Measurements from ENCODE around the gene PHACTR1. TPM values are rescaled to one million over a fixed set of nuclear protein-coding genes. Genes with fewer than 3 reads are reported as not detected.

Gene PHACTR1
- total and polyA plus RNA-seq, 12 donors: 0.77 to 16.0 (median 3.5) TPM

DNA sequence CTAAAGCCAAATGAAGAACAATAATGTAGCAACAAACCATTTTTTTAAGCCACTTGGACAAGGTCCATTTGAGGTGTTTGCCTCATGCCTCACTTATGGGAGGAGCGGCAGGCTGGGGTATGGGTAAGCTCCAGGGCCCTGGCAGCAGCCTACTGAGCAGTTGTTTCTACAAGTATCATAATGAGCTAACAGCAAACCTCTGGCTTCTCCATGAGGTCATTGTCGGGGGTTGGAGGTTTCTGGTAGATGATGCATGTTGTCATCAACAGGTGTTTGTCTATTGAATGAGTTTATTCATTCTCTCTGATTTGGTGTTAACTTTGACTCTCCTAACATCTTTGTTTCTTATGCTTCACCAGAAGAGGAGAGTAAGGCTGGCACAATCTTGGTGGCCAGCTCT, 461.1 kb downstream of the PHACTR1 start:
- H3K36me3 ChIP-seq (replicated peaks in 1 of 2): no peaks in the 10 kb centered on the region
- intact Hi-C loops (cut with DNase I): no loop called here
- 84 to 91% (median 89%) methylated on average over 2 of the region's 2 CpGs for WGBS, 4 donors
- no peaks in the 10 kb centered on the region for H3K9me3 ChIP-seq (replicated peaks in 1 of 3)
- no peak for TF ChIP-seq POLR2A (IDR thresholded peaks at IDR 0.05)
- no peak for TF ChIP-seq CTCF (IDR thresholded peaks at IDR 0.05)
- H3K4me3 ChIP-seq: no peak overlapping the region
- H3K27ac ChIP-seq: no peak overlapping the region
- H3K27me3 ChIP-seq: no peaks in the 10 kb centered on the region
- no peaks in the 10 kb centered on the region for H3K4me1 ChIP-seq (replicated peaks in 1 of 2)
- no peak for DNase-seq

DNA sequence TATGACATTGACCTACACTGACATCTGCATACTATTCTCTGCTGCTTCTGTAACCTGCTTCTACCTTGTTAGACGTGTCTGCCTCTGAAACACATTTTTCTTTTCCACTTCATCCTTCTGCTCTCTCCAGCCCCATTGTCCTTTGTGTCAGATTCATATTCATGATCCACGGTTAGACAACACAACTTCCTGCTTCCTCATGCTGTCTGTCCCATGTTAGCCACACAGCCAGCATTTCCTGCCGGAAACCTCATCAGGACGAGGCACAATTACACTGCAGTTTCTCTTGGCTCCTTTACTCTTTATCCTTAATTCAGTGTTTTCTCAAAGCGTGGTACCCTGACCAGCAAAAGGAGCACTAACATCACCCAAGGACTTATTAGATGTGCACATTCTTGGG, 461.5 kb downstream of the PHACTR1 start:
- Histone ChIP-seq H3K27me3 (no peaks in the 10 kb centered on the region), H3K4me3 (no peak overlapping the region), H3K27ac (no peak overlapping the region), H3K9me3 (replicated peaks in 1 of 3) (no peaks in the 10 kb centered on the region), H3K4me1 (replicated peaks in 1 of 2) (no peaks in the 10 kb centered on the region), H3K36me3 (replicated peaks in 1 of 2) (no peaks in the 10 kb centered on the region)
- 41 to 58% (median 49%) methylated on average over 4 to 5 of the region's 5 CpGs for WGBS, 4 donors
- no peak for DNase-seq
- TF ChIP-seq CTCF (IDR thresholded peaks at IDR 0.05) (no peak), POLR2A (IDR thresholded peaks at IDR 0.05) (no peak)
- intact Hi-C loops (cut with DNase I): no loop called here

DNA sequence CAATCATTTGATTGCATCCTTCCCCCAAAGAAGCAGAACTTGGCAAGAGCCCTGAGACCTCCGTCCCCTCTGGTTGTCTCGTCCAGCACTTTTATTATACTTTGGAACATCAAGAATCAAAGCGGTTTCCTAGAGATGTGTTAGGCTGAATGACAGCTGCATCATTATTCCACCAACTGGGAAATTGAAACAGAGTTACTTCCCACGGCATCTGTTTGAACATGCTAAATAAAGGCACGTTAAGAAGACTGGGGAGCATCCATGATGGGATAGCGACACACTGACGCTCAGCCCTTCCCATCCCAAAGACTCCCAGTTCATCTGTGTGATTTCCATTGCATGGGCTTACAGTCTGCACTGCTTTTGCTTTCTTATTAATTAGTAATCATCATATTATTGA, 464.0 kb downstream of the PHACTR1 start:
- 82 to 91% (median 84%) methylated on average over 7 of the region's 7 CpGs for WGBS, 4 donors
- H3K27me3 ChIP-seq: no peaks in the 10 kb centered on the region
- no peak overlapping the region for H3K27ac ChIP-seq
- H3K4me1 ChIP-seq (replicated peaks in 1 of 2): no peaks in the 10 kb centered on the region
- H3K36me3 ChIP-seq (replicated peaks in 1 of 2): no peaks in the 10 kb centered on the region
- no peak for DNase-seq
- no peak overlapping the region for H3K4me3 ChIP-seq
- intact Hi-C loops (cut with DNase I): no loop called here
- H3K9me3 ChIP-seq (replicated peaks in 1 of 3): no peaks in the 10 kb centered on the region
- no peak for TF ChIP-seq CTCF (IDR thresholded peaks at IDR 0.05)
- no peak for TF ChIP-seq POLR2A (IDR thresholded peaks at IDR 0.05)

GRCh38 chr6:13181393-13181792, 464.8 kb downstream of the PHACTR1 start:
- DNase-seq: no peak
- no peak overlapping the region for H3K27ac ChIP-seq
- no peaks in the 10 kb centered on the region for H3K27me3 ChIP-seq
- WGBS, 4 donors: 38 to 61% (median 48%) methylated on average over 8 of the region's 8 CpGs
- H3K4me1 ChIP-seq (replicated peaks in 1 of 2): no peaks in the 10 kb centered on the region
- intact Hi-C loops (cut with DNase I): no loop called here
- H3K9me3 ChIP-seq (replicated peaks in 1 of 3): no peaks in the 10 kb centered on the region
- H3K4me3 ChIP-seq: no peak overlapping the region
- H3K36me3 ChIP-seq (replicated peaks in 1 of 2): no peaks in the 10 kb centered on the region
- TF ChIP-seq CTCF (IDR thresholded peaks at IDR 0.05) (no peak), POLR2A (IDR thresholded peaks at IDR 0.05) (no peak)
